Right lobe of liver (tissue), 6 donors: ENCODE measurements around the gene PHF20. TPM values are rescaled to one million over a fixed set of nuclear protein-coding genes. Genes with fewer than 3 reads are reported as not detected.

ENCODE experiments used
- ATAC-seq, 4 donors: fragments of 200-7000 bp; cut with Tn5 transposase; one replicate each; pipeline ENCODE4 v1.9.1; 2020; ENCODE audit warnings: mild to moderate bottlenecking in 4 of 4, moderate library complexity in 4 of 4
- DNase-seq, 3 donors: peaks; one replicate each; pipeline ENCODE4 v3.0.0-alpha.2; 2020
- H3K27ac ChIP-seq, 3 donors: fragments of 200-600 bp; one replicate each; pipeline ENCODE4 v1.8.0; 2022
- H3K27me3 ChIP-seq, 2 donors: fragments of 200-600 bp; one replicate each; pipeline ENCODE4 v1.8.0; 2022
- H3K36me3 ChIP-seq, 4 donors: fragments of 200-600 bp; sonication (generic) in 1 of 4; one replicate each; pipeline versions ENCODE4 v1.5.1 to v1.8.0; 2017 to 2022; ENCODE audit warnings: control low read depth in 1 of 4
- H3K4me1 ChIP-seq, 4 donors: fragments of 200-600 bp; sonication (generic) in 1 of 4; one replicate each; pipeline versions ENCODE4 v1.5.1 to v1.8.0; 2017 to 2022; ENCODE audit warnings: control low read depth in 1 of 4
- H3K4me3 ChIP-seq, 3 donors: fragments of 200-600 bp; one replicate each; pipeline ENCODE4 v1.8.0; 2022
- H3K9me3 ChIP-seq, 4 donors: fragments of 200-600 bp; sonication (generic) in 1 of 4; one replicate each; pipeline versions ENCODE4 v1.5.1 to v1.8.0; 2017 to 2022; ENCODE audit warnings: control low read depth in 1 of 4
- CTCF ChIP-seq, 4 donors: fragments of 200-600 bp in 3 of 4; fragments of 450-650 bp in 1 of 4; IDR thresholded peaks; one replicate each; pipeline versions ENCODE4 v1.5.1 to v1.8.0; 2016 to 2022; ENCODE audit warnings: antibody characterized with exemption in 4 of 4, mild to moderate bottlenecking in 2 of 4
- POLR2A ChIP-seq: fragments of 450-650 bp; IDR thresholded peaks from one replicate; pipeline ENCODE4 v1.6.1; 2017; ENCODE audit warnings: antibody characterized with exemption, mild to moderate bottlenecking
- WGBS: methylation state at CpG from one replicate; pipeline ENCODE4 v1.1.6; 2018; ENCODE audit warnings: low coverage, low lambda C conversion rate; ENCODE audit not compliant: insufficient coverage; ENCODE audit errors: missing lambda C conversion rate; 5-methylcytosine and 5-hydroxymethylcytosine counted together
- intact Hi-C, 2 donors: fragments of 100-400 bp; cut with DNase I; formaldehyde crosslinking; loops; one replicate each; pipeline versions ENCODE4 v1.11.2 to v1.14.1; 2022
- total RNA-seq, 6 experiments: library from RNA; depleted of rRNA in 2 of 6; stranded (reverse); fragments of >200 nt in 2 of 6; fragmentation: NEBNext Ultra II Directional in 3 of 6; extraction: Animal tissue kit (Norgen Biotek cat#: 25700) in 3 of 6; gene quantifications; one replicate each; pipeline versions ENCODE4 v1.1.0 to v1.2.4, GENCODE V29; 2016 to 2023
- donor health status: DM: no; HTN: yes; CAD: no.
- donor health status: DM: no; HTN: no; CAD: no.
- donor health status: DM: no; HTN: no; CAD: no.
- donor health status: DM: no; HTN: yes; CAD: no.
- donor health status: DM: no; HTN: yes; CAD: no.

PHF20 gene
- total RNA-seq, 6 experiments from 2014 or later, result 9.3 to 16.7 (median 14.5) TPM

DNA sequence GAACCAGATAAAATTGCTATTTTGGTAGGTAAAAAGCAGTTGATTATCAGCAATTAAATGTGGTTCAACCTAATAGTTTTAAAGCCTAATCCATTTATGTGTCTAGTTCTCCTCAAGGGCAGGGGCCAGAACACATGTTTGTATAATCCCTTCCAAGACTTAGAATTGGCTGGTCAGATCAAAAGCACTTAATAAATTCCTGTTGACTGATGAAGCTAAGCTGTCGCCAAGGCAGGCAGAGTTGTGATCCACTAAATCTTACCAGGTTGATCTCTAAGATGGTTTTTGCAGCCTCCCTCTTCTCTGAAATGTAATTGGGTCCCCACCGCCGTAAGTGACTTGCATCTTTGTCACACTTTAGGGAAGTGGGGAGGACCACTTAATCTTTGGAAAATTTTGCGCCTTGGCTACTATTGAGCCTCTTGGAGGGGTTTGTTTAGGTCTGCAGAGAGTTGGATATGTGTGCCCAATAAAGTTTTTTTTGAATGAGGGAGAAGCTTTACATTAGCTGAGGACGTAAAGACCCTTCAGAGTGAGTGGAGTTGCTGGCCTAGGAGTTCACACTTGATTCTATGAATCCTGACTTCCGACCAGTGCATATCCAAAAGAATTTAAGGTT lies 65.9 kb downstream of the PHF20 start:
- H3K36me3 ChIP-seq, result peaks cover 0 to 2% (median 0%) of the 10 kb centered on the region in 4 donors
- H3K9me3 ChIP-seq, result no peaks in the 10 kb centered on the region
- no peak for DNase-seq
- H3K4me3 ChIP-seq, result no peak overlapping the region
- intact Hi-C loops, result no loop called here
- peaks cover 0 to 6% (median 0%) of the 10 kb centered on the region in 4 donors for H3K4me1 ChIP-seq
- WGBS, result 84% methylated on average over 6 of the region's 6 CpGs
- no peaks in the 10 kb centered on the region for H3K27me3 ChIP-seq
- H3K27ac ChIP-seq, result no peak overlapping the region
- ATAC-seq, result no peak
- TF ChIP-seq CTCF (IDR thresholded peaks at IDR 0.05) (no peak), POLR2A (no peak)

- 86% methylated on average over 4 of the region's 4 CpGs for WGBS
- ATAC-seq (no peak), DNase-seq (no peak)
- intact Hi-C loops, result no loop called here
- H3K4me1 ChIP-seq, result peaks cover 0 to 6% (median 0%) of the 10 kb centered on the region in 4 donors
- H3K36me3 ChIP-seq, result peaks cover 0 to 6% (median 0%) of the 10 kb centered on the region in 4 donors
- H3K27ac ChIP-seq, result no peak overlapping the region
- TF ChIP-seq CTCF (IDR thresholded peaks at IDR 0.05), result no peak
- no peak for TF ChIP-seq POLR2A
- no peaks in the 10 kb centered on the region for H3K27me3 ChIP-seq
- H3K9me3 ChIP-seq, result no peaks in the 10 kb centered on the region
- no peak overlapping the region for H3K4me3 ChIP-seq
These were observed 66.4 kb downstream of the PHF20 start for GRCh38 chr20:35838205-35838604.

GRCh38 chr20:35839904-35840303 lies 68.1 kb downstream of the PHF20 start:
- DNase-seq (no peak), ATAC-seq (no peak)
- H3K4me3 ChIP-seq, result no peak overlapping the region
- no peak for TF ChIP-seq CTCF (IDR thresholded peaks at IDR 0.05)
- no peak for TF ChIP-seq POLR2A
- intact Hi-C loops, result no loop called here
- H3K27me3 ChIP-seq, result no peaks in the 10 kb centered on the region
- no peaks in the 10 kb centered on the region for H3K9me3 ChIP-seq
- WGBS, result 92% methylated on average over 1 of the region's 1 CpG
- H3K4me1 ChIP-seq, result no peaks in the 10 kb centered on the region
- no peak overlapping the region for H3K27ac ChIP-seq
- H3K36me3 ChIP-seq, result peaks cover 0 to 12% (median 1%) of the 10 kb centered on the region in 4 donors

GRCh38 chr20:35840421-35840820 lies 68.6 kb downstream of the PHF20 start:
- no peak overlapping the region for H3K4me3 ChIP-seq
- DNase-seq (no peak), ATAC-seq (no peak)
- TF ChIP-seq CTCF (IDR thresholded peaks at IDR 0.05) (no peak), POLR2A (no peak)
- H3K27me3 ChIP-seq, result no peaks in the 10 kb centered on the region
- no peaks in the 10 kb centered on the region for H3K4me1 ChIP-seq
- 91% methylated on average over 2 of the region's 2 CpGs for WGBS
- H3K36me3 ChIP-seq, result peaks cover 0 to 12% (median 2%) of the 10 kb centered on the region in 4 donors
- H3K9me3 ChIP-seq, result no peaks in the 10 kb centered on the region
- intact Hi-C loops, result no loop called here
- no peak overlapping the region for H3K27ac ChIP-seq
